B cell (primary cell): ENCODE results near the gene SLC9A7.

Experiments
- CTCF ChIP-seq: fragments of 200-600 bp; IDR thresholded peaks from one replicate; pipeline ENCODE4 v1.8.0; 2022; ENCODE audit warnings: antibody characterized with exemption, mild to moderate bottlenecking
- EZH2 ChIP-seq: IDR thresholded peaks from 2 replicates; pipeline ENCODE4 v1.6.1; 2012; ENCODE audit warnings: borderline replicate concordance, low read depth, mild to moderate bottlenecking, moderate library complexity, low read length; ENCODE audit not compliant: insufficient read depth, poor library complexity, severe bottlenecking

- TF ChIP-seq CTCF: no peak
- no peak for TF ChIP-seq EZH2
Measured at GRCh38 chrX:46648660-46649059, 110.3 kb downstream of the SLC9A7 start.
